Omental fat pad (tissue), 4 donors: ENCODE results near the gene CLSTN1. TPM values are rescaled to one million over a fixed set of nuclear protein-coding genes. Genes with fewer than 3 reads are reported as not detected.
"Not testable (repeated sequence)": the region's sequence is repeated elsewhere in the genome, so short reads cannot be mapped to it uniquely, and the experiment has no call there.

ENCODE experiments used
- ATAC-seq: fragments of 150-250 bp; one replicate; pipeline ENCODE4 v1.9.1; 2016; ENCODE audit warnings: mild to moderate bottlenecking, moderate library complexity; ENCODE audit not compliant: low FRiP score
- DNase-seq: peaks from one replicate; pipeline ENCODE4 v3.0.0-alpha.2; 2019; ENCODE audit warnings: low spot score
- total RNA-seq, 4 donors: library from RNA; depleted of rRNA; stranded (reverse); fragments of >200 nt; gene quantifications; one replicate each; pipeline ENCODE4 v1.1.0, GENCODE V29; 2016
- TF ChIP-seq, protein P1 (sequence below), 3 donors: fragments of 450-650 bp; IDR thresholded peaks; one replicate each; pipeline ENCODE4 v1.5.1; 2016 to 2017; ENCODE audit warnings: antibody characterized with exemption in 3 of 3, mild to moderate bottlenecking in 3 of 3, moderate library complexity in 2 of 3

Gene CLSTN1
- total RNA-seq, 4 donors from 2014 or later = 28.3 to 41.0 (median 30.1) TPM

DNA sequence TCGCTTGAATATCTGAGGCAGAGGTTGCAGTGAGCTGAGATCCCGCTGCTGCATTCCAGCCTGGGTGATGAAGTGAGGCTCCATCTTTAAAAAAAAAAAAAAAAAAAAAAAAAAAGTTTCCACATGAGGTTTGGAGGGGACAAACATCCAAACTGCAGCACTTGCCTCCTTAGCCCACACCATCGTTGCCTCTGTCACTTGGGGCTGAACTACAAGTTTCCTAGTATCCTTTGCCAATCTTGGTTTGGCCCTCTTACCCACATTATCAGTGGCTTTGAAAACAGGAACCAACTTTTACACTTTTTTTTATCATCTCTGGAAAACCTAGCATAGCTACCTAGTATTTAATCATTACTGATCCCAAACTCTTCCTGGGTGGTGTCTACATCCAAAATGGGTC, 59.2 kb downstream of the CLSTN1 start:
- no peak for ATAC-seq
- TF ChIP-seq, protein P1, sequence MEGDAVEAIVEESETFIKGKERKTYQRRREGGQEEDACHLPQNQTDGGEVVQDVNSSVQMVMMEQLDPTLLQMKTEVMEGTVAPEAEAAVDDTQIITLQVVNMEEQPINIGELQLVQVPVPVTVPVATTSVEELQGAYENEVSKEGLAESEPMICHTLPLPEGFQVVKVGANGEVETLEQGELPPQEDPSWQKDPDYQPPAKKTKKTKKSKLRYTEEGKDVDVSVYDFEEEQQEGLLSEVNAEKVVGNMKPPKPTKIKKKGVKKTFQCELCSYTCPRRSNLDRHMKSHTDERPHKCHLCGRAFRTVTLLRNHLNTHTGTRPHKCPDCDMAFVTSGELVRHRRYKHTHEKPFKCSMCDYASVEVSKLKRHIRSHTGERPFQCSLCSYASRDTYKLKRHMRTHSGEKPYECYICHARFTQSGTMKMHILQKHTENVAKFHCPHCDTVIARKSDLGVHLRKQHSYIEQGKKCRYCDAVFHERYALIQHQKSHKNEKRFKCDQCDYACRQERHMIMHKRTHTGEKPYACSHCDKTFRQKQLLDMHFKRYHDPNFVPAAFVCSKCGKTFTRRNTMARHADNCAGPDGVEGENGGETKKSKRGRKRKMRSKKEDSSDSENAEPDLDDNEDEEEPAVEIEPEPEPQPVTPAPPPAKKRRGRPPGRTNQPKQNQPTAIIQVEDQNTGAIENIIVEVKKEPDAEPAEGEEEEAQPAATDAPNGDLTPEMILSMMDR (IDR thresholded peaks at IDR 0.05) = no peak
- DNase-seq = no peak

DNA sequence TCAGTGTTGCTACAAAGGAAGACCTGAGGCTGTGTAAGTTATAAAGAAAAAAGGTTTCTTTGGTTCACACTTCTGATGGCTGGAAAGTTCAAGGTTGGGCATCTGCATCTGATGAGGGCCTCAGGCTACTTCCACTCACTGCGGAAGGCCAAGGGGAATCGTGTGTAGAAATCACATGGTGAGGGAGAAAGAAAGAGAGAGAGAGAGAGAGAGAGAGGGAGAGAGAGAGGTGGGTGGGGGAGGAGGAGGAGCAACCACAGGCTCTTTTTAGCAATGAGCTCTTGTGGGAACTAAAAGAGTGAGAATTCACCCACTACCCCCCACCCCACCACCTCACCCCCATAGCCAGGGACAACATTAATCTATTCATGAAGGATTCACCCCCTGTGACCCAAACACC, 59.9 kb downstream of the CLSTN1 start:
- TF ChIP-seq, protein P1 (IDR thresholded peaks at IDR 0.05) = no peak
- ATAC-seq (no peak), DNase-seq (no peak)

DNA sequence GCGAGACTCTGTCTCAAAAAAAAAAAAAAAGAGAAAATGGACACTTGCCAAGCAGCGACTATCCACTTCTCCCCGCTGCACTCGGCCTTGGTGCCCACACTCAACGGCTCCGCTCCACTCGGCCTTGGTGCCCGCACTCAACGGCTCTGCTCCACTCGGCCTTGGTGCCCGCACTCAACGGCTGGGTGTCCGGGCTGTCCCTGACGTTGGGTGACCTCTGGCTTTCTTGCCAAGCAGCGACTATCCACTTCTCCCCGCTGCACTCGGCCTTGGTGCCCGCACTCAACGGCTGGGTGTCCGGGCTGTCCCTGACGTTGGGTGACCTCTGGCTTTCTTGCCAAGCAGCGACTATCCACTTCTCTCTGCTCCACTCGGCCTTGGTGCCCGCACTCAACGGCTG, 61.3 kb downstream of the CLSTN1 start:
- ATAC-seq = not testable (repeated sequence)

DNA sequence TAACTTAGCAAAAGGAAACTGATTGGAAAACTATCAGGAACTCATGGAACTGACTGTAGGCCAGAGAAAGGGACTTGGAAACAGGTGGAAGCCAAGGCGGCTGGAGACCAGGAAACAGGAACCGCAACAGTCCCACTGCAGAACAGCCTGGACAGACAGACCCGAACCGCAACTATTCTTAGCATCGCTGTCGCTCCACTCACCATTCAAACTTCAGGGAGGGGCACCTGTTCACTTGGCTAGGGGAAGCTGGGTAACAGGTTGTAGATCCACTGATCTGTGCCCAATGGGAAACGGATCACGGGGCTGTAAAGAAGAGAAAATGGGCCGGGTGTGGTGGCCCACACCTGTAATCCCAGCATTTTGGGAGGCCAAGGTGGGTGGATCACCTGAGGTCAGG, 61.9 kb downstream of the CLSTN1 start:
- TF ChIP-seq, protein P1 (IDR thresholded peaks at IDR 0.05) = no peak
- DNase-seq = no peak
- no peak for ATAC-seq

More for the DNA sequence above, 61.3 kb downstream of the CLSTN1 start:
- DNase-seq = not testable (repeated sequence)

DNA sequence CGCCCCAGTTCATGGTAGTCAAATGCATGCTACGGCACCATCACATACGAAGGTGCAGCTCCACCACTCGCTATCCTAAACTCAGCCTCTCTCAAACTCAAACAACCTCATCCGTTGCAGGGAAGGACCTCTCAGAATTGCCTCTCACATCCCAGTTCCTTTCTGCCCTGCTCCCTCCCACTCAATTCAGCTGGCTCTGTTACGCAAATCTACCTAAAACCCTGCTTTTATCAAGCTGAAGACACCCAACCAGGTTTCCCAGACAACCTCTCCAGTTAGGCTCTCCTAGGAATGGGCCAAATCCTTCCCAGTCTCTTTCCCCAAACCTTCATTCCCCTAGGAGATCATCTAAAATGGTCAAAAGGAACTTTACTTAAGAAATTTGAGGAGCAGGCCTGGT, 62.9 kb downstream of the CLSTN1 start:
- TF ChIP-seq, protein P1 (IDR thresholded peaks at IDR 0.05) = no peak
- no peak for ATAC-seq
- no peak for DNase-seq

DNA sequence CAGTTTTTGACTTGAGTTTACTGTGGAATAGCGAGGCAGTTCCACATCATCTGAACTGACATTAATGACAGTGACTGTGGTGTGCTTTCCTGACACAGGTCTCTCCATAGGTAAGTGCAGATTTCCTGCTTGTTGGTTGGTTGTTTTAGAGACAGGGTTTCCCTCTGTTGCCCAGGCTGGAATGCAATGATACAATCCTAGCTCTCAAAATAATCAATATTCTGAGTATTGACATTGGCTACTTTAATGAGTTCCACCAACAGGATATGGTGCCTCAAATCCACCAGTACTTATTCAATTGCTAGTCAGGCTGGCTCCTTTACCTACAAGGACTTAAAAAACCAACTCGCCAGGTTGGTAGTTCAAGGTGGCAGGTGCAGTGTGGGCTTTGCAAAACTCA, 63.8 kb downstream of the CLSTN1 start:
- ATAC-seq (no peak), DNase-seq (no peak)
- TF ChIP-seq, protein P1 (IDR thresholded peaks at IDR 0.05) = no peak

DNA sequence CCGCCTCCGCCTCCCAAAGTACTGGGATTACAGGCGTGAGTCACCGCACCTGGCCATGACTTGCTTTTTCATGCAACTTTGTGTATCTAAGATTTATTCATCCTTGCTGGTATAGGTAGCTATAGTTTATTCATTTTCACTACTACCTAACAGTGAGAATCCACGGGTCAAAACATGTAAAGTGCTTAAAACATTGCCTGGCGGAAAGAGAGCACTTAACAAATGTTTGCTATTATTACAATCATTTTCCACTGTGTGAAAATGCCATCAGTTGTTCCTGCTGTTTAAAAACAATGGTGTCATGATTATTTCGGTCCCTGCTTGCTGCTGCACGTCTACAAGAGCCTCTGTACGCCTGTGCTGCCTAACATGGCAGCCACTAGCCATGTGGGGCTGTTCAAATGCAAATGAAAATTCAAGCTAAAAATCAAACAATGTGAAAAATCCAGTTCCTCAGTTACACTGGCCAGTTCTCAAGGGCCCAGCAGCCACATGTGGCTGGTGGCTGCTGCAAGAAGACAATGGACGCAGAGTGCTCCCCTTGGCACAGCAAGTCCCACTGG, 65.1 kb downstream of the CLSTN1 start:
- DNase-seq (no peak), ATAC-seq (no peak)
- TF ChIP-seq, protein P1 (IDR thresholded peaks at IDR 0.05) = no peak
